ENCODE data around the gene OLFM2. TPM values are rescaled to one million over a fixed set of nuclear protein-coding genes. Genes with fewer than 3 reads are reported as not detected.

OLFM2 gene
- total and polyA plus RNA-seq, 9 of the 15 experiments (the other 6 are each of a cell fraction or from before 2014, with no cell fraction given) = 0.10 to 0.33 (median 0.23) TPM; not detected in 4

- no peaks in the 10 kb centered on the region for H3K79me2 ChIP-seq (ENCODE audit: control insufficient read depth, insufficient read depth, low read length)
- WGBS (ENCODE audit: insufficient coverage, low coverage, missing lambda C conversion rate) = 2% methylated on average over 3 of the region's 3 CpGs
- no peak overlapping the region for H3K4me2 ChIP-seq (ENCODE audit: insufficient read depth, low read length)
- in situ Hi-C loops (cut with MboI) (loop anchor here (5.0 to 10.0 kb wide), 2 partner anchors 63 to 85 kb away; no protein-coding TSS in a partner anchor), intact Hi-C loops (cut with micrococcal nuclease) (no loop called here)
- no peaks in the 10 kb centered on the region for H4K20me1 ChIP-seq (replicated peaks; ENCODE audit: control insufficient read depth, insufficient read depth, low read length)
- ChIA-PET POLR2A (interaction anchor here (0.6 kb wide), 2 partner anchors 12 to 412 kb away, joined by 3 read pairs; no protein-coding TSS in a partner anchor), CTCF (ENCODE audit: low intra/inter-chr PET ratio) (no interaction called here)
- no peaks in the 10 kb centered on the region for H3K9me1 ChIP-seq (ENCODE audit: control insufficient read depth, insufficient read depth, low read length)
- no peaks in the 10 kb centered on the region for H3K9me3 ChIP-seq (replicated peaks; ENCODE audit: control insufficient read depth, insufficient read depth, low read depth, low read length)
- no TSS peak for BruUV-seq (replicated peaks)
- no peak overlapping the region for H3K9ac ChIP-seq (ENCODE audit: insufficient read depth in 1 of 2, low read depth in 2 of 2, low read length in 2 of 2)
- H3K4me3 ChIP-seq = no peak overlapping the region
- H3K36me3 ChIP-seq (ENCODE audit: control insufficient read depth, insufficient read depth, low read length) = no peaks in the 10 kb centered on the region
- H2AFZ ChIP-seq (ENCODE audit: low read depth, low read length) = no peak overlapping the region
- DNase-seq (ENCODE audit: extremely low read depth in 1 of 4, low spot score in 3 of 4) (no peak), ATAC-seq (peak; percentile 50), FAIRE-seq (no peak)
- H3K27me3 ChIP-seq (ENCODE audit: control insufficient read depth in 2 of 2, insufficient read depth in 2 of 2, low read length in 2 of 2) = peaks cover 0 to 10% of the 10 kb centered on the region in 2 experiments; a peak in 1 of 5 replicates
- H3K27ac ChIP-seq (ENCODE audit: extremely low read depth, low read depth, low read length) = no peak overlapping the region
- peaks cover under 1 to 17% of the 10 kb centered on the region in 2 experiments; a peak in 3 of 5 replicates for H3K4me1 ChIP-seq (replicated peaks in 1 of 2; ENCODE audit: control insufficient read depth in 2 of 2, insufficient read depth in 2 of 2, low read length in 2 of 2)
- TF ChIP-seq FOXO4 (CRISPR knock-in tag; IDR thresholded peaks at IDR 0.05) (no peak), HCFC1 (IDR thresholded peaks at IDR 0.05; ENCODE audit: low read depth, low read length) (peak; percentile 40), REST (IDR thresholded peaks at IDR 0.05; ENCODE audit: borderline replicate concordance) (peak; percentile 95), REST (CRISPR knock-in tag; IDR thresholded peaks at IDR 0.05; ENCODE audit: low read depth) (peak; percentile 81; the same call in 1 of the 2 replicates), EHMT2 (IDR thresholded peaks at IDR 0.05) (peak; percentile 96), NCOA2 (IDR thresholded peaks at IDR 0.05; ENCODE audit: partially characterized antibody in 2 of 2) (no peak), MIER1 (IDR thresholded peaks at IDR 0.05; ENCODE audit: low read depth) (peak; percentile 89), RBM39 (optimal IDR thresholded peaks at IDR 0.05; ENCODE audit: low read depth, low read length) (no peak), ZNF224 (CRISPR knock-in tag; IDR thresholded peaks at IDR 0.05) (no peak), PHF21A (IDR thresholded peaks at IDR 0.05; ENCODE audit: borderline replicate concordance, low read depth) (no peak), KDM2B (CRISPR knock-in tag; IDR thresholded peaks at IDR 0.05) (no peak), FOXP1 (CRISPR knock-in tag; IDR thresholded peaks at IDR 0.05) (no peak), POLR2AphosphoS2 (IDR thresholded peaks at IDR 0.05; ENCODE audit: low read length) (no peak), ZNF561 (CRISPR knock-in tag; conservative IDR thresholded peaks at IDR 0.05) (no peak), HLTF (IDR thresholded peaks at IDR 0.05) (no peak)
Observed at GRCh38 chr19:9939301-9939913, 3.1 kb upstream of the OLFM2 start.
